WTC11 (cell line): ENCODE data around the gene YBEY.

Experiments
- ATF1 ChIP-seq: sonication (generic); formaldehyde crosslinking; IDR thresholded peaks from 2 replicates; pipeline ENCODE4 v1.8.1; 2023; ENCODE audit warnings: mild to moderate bottlenecking, moderate library complexity, missing genetic modification reagents
- ATF6 ChIP-seq: sonication (generic); formaldehyde crosslinking; IDR thresholded peaks from 2 replicates; pipeline ENCODE4 v1.8.1; 2023; ENCODE audit warnings: mild to moderate bottlenecking, missing genetic modification reagents
- CTCF ChIP-seq: fragments of 200-600 bp; IDR thresholded peaks from 2 replicates; pipeline ENCODE4 v1.8.0; 2022; ENCODE audit warnings: antibody characterized with exemption
- E2F1 ChIP-seq: sonication (generic); formaldehyde crosslinking; IDR thresholded peaks from 2 replicates; pipeline ENCODE4 v1.8.0; 2022; ENCODE audit warnings: mild to moderate bottlenecking, missing genetic modification reagents
- ESRRA ChIP-seq: sonication (generic); formaldehyde crosslinking; IDR thresholded peaks from 2 replicates; pipeline ENCODE4 v1.8.1; 2022; ENCODE audit warnings: mild to moderate bottlenecking, missing genetic modification reagents, borderline replicate concordance
- PRRX2 ChIP-seq: fragments of 250-450 bp; sonication (Bioruptor Pico); IDR thresholded peaks from 2 replicates; pipeline ENCODE4 v1.8.0; 2021; ENCODE audit warnings: mild to moderate bottlenecking
- USF2 ChIP-seq: sonication (generic); formaldehyde crosslinking; IDR thresholded peaks from 2 replicates; pipeline ENCODE4 v1.8.1; 2023; ENCODE audit warnings: mild to moderate bottlenecking, missing genetic modification reagents, moderate library complexity
- ZMAT4 ChIP-seq: fragments of 250-450 bp; sonication (Bioruptor Pico); IDR thresholded peaks from 2 replicates; pipeline ENCODE4 v1.9.0; 2021; ENCODE audit warnings: mild to moderate bottlenecking
- TF ChIP-seq, protein P1 (sequence below): sonication (generic); formaldehyde crosslinking; IDR thresholded peaks from 2 replicates; pipeline ENCODE4 v1.8.1; 2022; ENCODE audit warnings: mild to moderate bottlenecking, missing genetic modification reagents, moderate library complexity, borderline replicate concordance
- TF ChIP-seq, protein P2 (sequence below): sonication (generic); formaldehyde crosslinking; IDR thresholded peaks from 2 replicates; pipeline ENCODE4 v1.8.0; 2022; ENCODE audit warnings: mild to moderate bottlenecking, missing genetic modification reagents
- TF ChIP-seq, protein P3 (sequence below): sonication (generic); formaldehyde crosslinking; IDR thresholded peaks from 2 replicates; pipeline ENCODE4 v1.8.0; 2022; ENCODE audit warnings: mild to moderate bottlenecking, missing genetic modification reagents

DNA sequence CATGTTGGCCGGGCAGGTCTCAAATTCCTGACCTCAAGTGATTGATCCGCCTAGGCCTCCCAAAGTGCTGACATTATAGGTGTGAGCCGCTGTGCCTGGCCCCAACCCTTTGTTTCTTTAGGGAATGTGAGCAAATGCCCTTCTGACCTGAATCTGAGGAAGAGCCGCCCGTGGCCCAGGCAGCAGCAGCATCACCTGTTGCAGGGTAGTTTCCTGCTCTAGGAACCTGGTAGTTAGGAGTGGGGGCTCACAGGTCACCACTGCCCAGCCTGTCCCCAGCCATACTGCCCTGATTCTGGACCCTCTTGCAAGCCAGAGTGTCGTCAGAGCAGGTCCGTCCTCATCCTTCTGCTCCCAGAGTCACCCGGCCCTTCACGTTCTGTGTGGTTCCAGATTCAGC, 13.0 kb downstream of the YBEY start:
- TF ChIP-seq, protein P1, sequence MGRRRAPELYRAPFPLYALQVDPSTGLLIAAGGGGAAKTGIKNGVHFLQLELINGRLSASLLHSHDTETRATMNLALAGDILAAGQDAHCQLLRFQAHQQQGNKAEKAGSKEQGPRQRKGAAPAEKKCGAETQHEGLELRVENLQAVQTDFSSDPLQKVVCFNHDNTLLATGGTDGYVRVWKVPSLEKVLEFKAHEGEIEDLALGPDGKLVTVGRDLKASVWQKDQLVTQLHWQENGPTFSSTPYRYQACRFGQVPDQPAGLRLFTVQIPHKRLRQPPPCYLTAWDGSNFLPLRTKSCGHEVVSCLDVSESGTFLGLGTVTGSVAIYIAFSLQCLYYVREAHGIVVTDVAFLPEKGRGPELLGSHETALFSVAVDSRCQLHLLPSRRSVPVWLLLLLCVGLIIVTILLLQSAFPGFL (CRISPR knock-in tag): no peak
- TF ChIP-seq ESRRA (CRISPR knock-in tag) (no peak), CTCF (no peak), PRRX2 (CRISPR knock-in tag) (no peak), ZMAT4 (CRISPR knock-in tag) (no peak), ATF1 (no peak), E2F1 (no peak), ATF6 (CRISPR knock-in tag) (no peak), USF2 (CRISPR knock-in tag) (no peak)
- TF ChIP-seq, protein P2, sequence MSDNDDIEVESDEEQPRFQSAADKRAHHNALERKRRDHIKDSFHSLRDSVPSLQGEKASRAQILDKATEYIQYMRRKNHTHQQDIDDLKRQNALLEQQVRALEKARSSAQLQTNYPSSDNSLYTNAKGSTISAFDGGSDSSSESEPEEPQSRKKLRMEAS (CRISPR knock-in tag): no peak
- TF ChIP-seq, protein P3, sequence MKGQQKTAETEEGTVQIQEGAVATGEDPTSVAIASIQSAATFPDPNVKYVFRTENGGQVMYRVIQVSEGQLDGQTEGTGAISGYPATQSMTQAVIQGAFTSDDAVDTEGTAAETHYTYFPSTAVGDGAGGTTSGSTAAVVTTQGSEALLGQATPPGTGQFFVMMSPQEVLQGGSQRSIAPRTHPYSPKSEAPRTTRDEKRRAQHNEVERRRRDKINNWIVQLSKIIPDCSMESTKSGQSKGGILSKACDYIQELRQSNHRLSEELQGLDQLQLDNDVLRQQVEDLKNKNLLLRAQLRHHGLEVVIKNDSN: no peak
